Mammary epithelial cell (primary cell): Measurements from ENCODE around the gene THADA.

Experiments used
- EZH2 ChIP-seq: IDR thresholded peaks from 2 replicates; pipeline ENCODE4 v1.6.1; 2012; ENCODE audit warnings: low read length, inconsistent platforms, borderline replicate concordance
- TF ChIP-seq, protein P1 (sequence below), 2 donors: IDR thresholded peaks in 1 of 2; conservative IDR thresholded peaks in 1 of 2; 2 replicates each; pipeline ENCODE4 v1.5.1; 2011 to 2012; ENCODE audit warnings: inconsistent platforms in 2 of 2, low read length in 2 of 2, mild to moderate bottlenecking in 2 of 2, control low read depth in 1 of 2, low read depth in 1 of 2; ENCODE audit not compliant: insufficient read depth in 1 of 2; ENCODE audit errors: extremely low read depth in 1 of 2

GRCh38 chr2:43270930-43271615, 324.8 kb downstream of the THADA start:
- TF ChIP-seq, protein P1, sequence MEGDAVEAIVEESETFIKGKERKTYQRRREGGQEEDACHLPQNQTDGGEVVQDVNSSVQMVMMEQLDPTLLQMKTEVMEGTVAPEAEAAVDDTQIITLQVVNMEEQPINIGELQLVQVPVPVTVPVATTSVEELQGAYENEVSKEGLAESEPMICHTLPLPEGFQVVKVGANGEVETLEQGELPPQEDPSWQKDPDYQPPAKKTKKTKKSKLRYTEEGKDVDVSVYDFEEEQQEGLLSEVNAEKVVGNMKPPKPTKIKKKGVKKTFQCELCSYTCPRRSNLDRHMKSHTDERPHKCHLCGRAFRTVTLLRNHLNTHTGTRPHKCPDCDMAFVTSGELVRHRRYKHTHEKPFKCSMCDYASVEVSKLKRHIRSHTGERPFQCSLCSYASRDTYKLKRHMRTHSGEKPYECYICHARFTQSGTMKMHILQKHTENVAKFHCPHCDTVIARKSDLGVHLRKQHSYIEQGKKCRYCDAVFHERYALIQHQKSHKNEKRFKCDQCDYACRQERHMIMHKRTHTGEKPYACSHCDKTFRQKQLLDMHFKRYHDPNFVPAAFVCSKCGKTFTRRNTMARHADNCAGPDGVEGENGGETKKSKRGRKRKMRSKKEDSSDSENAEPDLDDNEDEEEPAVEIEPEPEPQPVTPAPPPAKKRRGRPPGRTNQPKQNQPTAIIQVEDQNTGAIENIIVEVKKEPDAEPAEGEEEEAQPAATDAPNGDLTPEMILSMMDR (conservative IDR thresholded peaks at IDR 0.05 in 1 of 2, IDR thresholded peaks at IDR 0.05 in 1 of 2; ENCODE audit: extremely low read depth in 1 of 2, insufficient read depth in 1 of 2, low read depth in 1 of 2, low read length in 2 of 2), result peak; percentile 5 to 27
- TF ChIP-seq EZH2, result no peak
